IMR-90 (cell line): Measurements from ENCODE around the gene PPM1F. TPM values are rescaled to one million over a fixed set of nuclear protein-coding genes. Genes with fewer than 3 reads are reported as not detected.

Experiments used
- ATAC-seq: fragments of 200-7000 bp; cut with Tn5 transposase; 2 replicates; pipeline ENCODE4 v1.9.1; 2020; ENCODE audit warnings: low read depth, mild to moderate bottlenecking, moderate library complexity
- BruUV-seq: library from RNA; stranded (reverse); fragments of 400-500 nt; replicated peaks from 2 replicates; lab custom pipeline; 2021; lab: Mats Ljungman, UMichigan
- CTCF ChIA-PET: fragments of 300-600 bp; formaldehyde crosslinking; extraction: SDS; loops from one replicate; lab custom pipeline; 2021; ENCODE audit warnings: antibody characterized with exemption; lab: Yijun Ruan, JAX
- POLR2A ChIA-PET: fragments of 300-600 bp; sonication (Branson Sonifier 250); formaldehyde crosslinking; loops from one replicate; lab custom pipeline; 2022; ENCODE audit warnings: antibody characterized with exemption; ENCODE audit not compliant: unreplicated experiment; lab: Charles Lee
- DNase-seq: peaks from one replicate; pipeline ENCODE4 v3.0.0; 2013
- H2AFZ ChIP-seq: replicated peaks from 2 replicates; pipeline ENCODE3; 2013; ENCODE audit warnings: low read length, mild to moderate bottlenecking; ENCODE audit not compliant: poor library complexity
- H2AK5ac ChIP-seq: 2 replicates; pipeline ENCODE4 v1.6.1; 2013; ENCODE audit warnings: low read depth, low read length, inconsistent platforms
- H2AK9ac ChIP-seq: replicated peaks from 2 replicates; pipeline ENCODE3; 2013; ENCODE audit warnings: mild to moderate bottlenecking, low read depth, low read length, moderate library complexity; ENCODE audit not compliant: poor library complexity
- H2BK120ac ChIP-seq: 2 replicates; pipeline ENCODE4 v1.6.1; 2013; ENCODE audit warnings: low read depth, low read length, inconsistent platforms
- H2BK15ac ChIP-seq: 3 replicates; pipeline ENCODE4 v1.6.1; 2013; ENCODE audit warnings: low read depth, low read length, inconsistent platforms
- H2BK20ac ChIP-seq: 2 replicates; pipeline ENCODE4 v1.6.1; 2013; ENCODE audit warnings: low read depth, mild to moderate bottlenecking, inconsistent platforms, low read length, moderate library complexity
- H2BK5ac ChIP-seq: 2 replicates; pipeline ENCODE4 v1.6.1; 2013; ENCODE audit warnings: mild to moderate bottlenecking, low read depth, low read length, inconsistent platforms; ENCODE audit not compliant: poor library complexity, severe bottlenecking
- H3K14ac ChIP-seq: replicated peaks from 2 replicates; pipeline ENCODE4 v1.6.1; 2013; ENCODE audit warnings: low read depth, low read length, inconsistent platforms
- H3K18ac ChIP-seq: 2 replicates; pipeline ENCODE4 v1.6.1; 2013; ENCODE audit warnings: low read depth, low read length, control low read depth
- H3K23ac ChIP-seq: 2 replicates; pipeline ENCODE4 v1.6.1; 2013; ENCODE audit warnings: low read depth, low read length, inconsistent platforms
- H3K27ac ChIP-seq: 2 replicates; pipeline ENCODE4 v1.5.1; 2013; ENCODE audit warnings: mild to moderate bottlenecking, control low read depth, low read length; ENCODE audit not compliant: insufficient read depth
- H3K27me3 ChIP-seq: 2 replicates; pipeline ENCODE4 v1.6.1; 2013; ENCODE audit warnings: low read length; ENCODE audit not compliant: control insufficient read depth, insufficient read depth
- H3K36me3 ChIP-seq: 2 replicates; pipeline ENCODE4 v1.6.1; 2013; ENCODE audit warnings: low read length, mixed read lengths; ENCODE audit not compliant: control insufficient read depth, insufficient read depth
- H3K4ac ChIP-seq: 2 replicates; pipeline ENCODE4 v1.6.1; 2013; ENCODE audit warnings: low read depth, low read length, inconsistent platforms
- H3K4me1 ChIP-seq: 2 replicates; pipeline ENCODE4 v1.6.1; 2013; ENCODE audit warnings: low read length, mixed read lengths; ENCODE audit not compliant: control insufficient read depth, insufficient read depth
- H3K4me2 ChIP-seq: 2 replicates; pipeline ENCODE4 v1.6.1; 2013; ENCODE audit warnings: low read depth, mild to moderate bottlenecking, control low read depth, low read length, moderate library complexity
- H3K4me3 ChIP-seq: 2 replicates; pipeline ENCODE4 v1.5.1; 2013; ENCODE audit warnings: low read depth, mild to moderate bottlenecking, control low read depth, low read length, moderate library complexity; ENCODE audit not compliant: insufficient read depth
- H3K56ac ChIP-seq: 2 replicates; pipeline ENCODE4 v1.6.1; 2013; ENCODE audit warnings: low read length, inconsistent platforms; ENCODE audit not compliant: insufficient read depth; ENCODE audit errors: extremely low read depth
- H3K79me1 ChIP-seq, 2 experiments: 2 replicates each; pipeline ENCODE4 v1.6.1; 2013; ENCODE audit warnings: low read length in 2 of 2, inconsistent platforms in 1 of 2, low read depth in 1 of 2
- H3K9ac ChIP-seq: 2 replicates; pipeline ENCODE4 v1.6.1; 2013; ENCODE audit warnings: low read depth, low read length, control low read depth
- H3K9me1 ChIP-seq: 2 replicates; pipeline ENCODE4 v1.6.1; 2013; ENCODE audit warnings: low read length, inconsistent platforms; ENCODE audit not compliant: insufficient read depth
- H3K9me3 ChIP-seq: 2 replicates; pipeline ENCODE4 v1.6.1; 2013; ENCODE audit warnings: low read length; ENCODE audit not compliant: control insufficient read depth, insufficient read depth
- H4K20me1 ChIP-seq: 2 replicates; pipeline ENCODE4 v1.6.1; 2013; ENCODE audit warnings: low read length, inconsistent platforms; ENCODE audit not compliant: insufficient read depth
- H4K5ac ChIP-seq: 2 replicates; pipeline ENCODE4 v1.6.1; 2013; ENCODE audit warnings: mild to moderate bottlenecking, low read depth, low read length, control low read depth
- H4K8ac ChIP-seq, 2 experiments: 2 replicates each; pipeline ENCODE4 v1.6.1; 2013; ENCODE audit warnings: low read depth in 2 of 2, low read length in 2 of 2, control low read depth in 1 of 2, inconsistent platforms in 1 of 2
- H4K91ac ChIP-seq: 2 replicates; pipeline ENCODE4 v1.6.1; 2013; ENCODE audit warnings: low read depth, low read length, inconsistent platforms; ENCODE audit not compliant: insufficient read depth
- BHLHE40 ChIP-seq: fragments of 150-350 bp; IDR thresholded peaks from 2 replicates; pipeline ENCODE4 v1.6.1; 2016; ENCODE audit warnings: mild to moderate bottlenecking, low read depth, low read length
- CEBPB ChIP-seq: IDR thresholded peaks from 2 replicates; pipeline ENCODE4 v1.6.1; 2012; ENCODE audit warnings: low read depth, low read length, improper control_type of control experiment
- CHD1 ChIP-seq: IDR thresholded peaks from 2 replicates; pipeline ENCODE4 v1.6.1; 2012; ENCODE audit warnings: low read depth, low read length, improper control_type of control experiment
- CTCF ChIP-seq: conservative IDR thresholded peaks from 2 replicates; pipeline ENCODE4 v1.5.1; 2012; ENCODE audit warnings: mild to moderate bottlenecking, low read depth, low read length, improper control_type of control experiment
- ELK1 ChIP-seq: fragments of 150-350 bp; IDR thresholded peaks from 2 replicates; pipeline ENCODE4 v1.6.1; 2016; ENCODE audit warnings: low read depth, mild to moderate bottlenecking, low read length, moderate library complexity, borderline replicate concordance
- FOS ChIP-seq: fragments of 150-350 bp; IDR thresholded peaks from 2 replicates; pipeline ENCODE4 v1.6.1; 2016; ENCODE audit warnings: low read depth, low read length
- MAFK ChIP-seq: IDR thresholded peaks from 2 replicates; pipeline ENCODE4 v1.6.1; 2012; ENCODE audit warnings: low read depth, low read length, improper control_type of control experiment
- MAZ ChIP-seq: IDR thresholded peaks from 2 replicates; pipeline ENCODE4 v1.6.1; 2012; ENCODE audit warnings: low read depth, mild to moderate bottlenecking, low read length, improper control_type of control experiment, moderate library complexity, borderline replicate concordance
- MXI1 ChIP-seq: IDR thresholded peaks from 2 replicates; pipeline ENCODE4 v1.6.1; 2012; ENCODE audit warnings: low read depth, mild to moderate bottlenecking, low read length, moderate library complexity, borderline replicate concordance
- NFE2L2 ChIP-seq: fragments of 150-350 bp; IDR thresholded peaks from 2 replicates; pipeline ENCODE4 v1.6.1; 2016; ENCODE audit warnings: low read depth, mild to moderate bottlenecking, low read length
- POLR2A ChIP-seq: IDR thresholded peaks from 2 replicates; pipeline ENCODE4 v1.6.1; 2012; ENCODE audit warnings: mild to moderate bottlenecking, low read depth, low read length
- RAD21 ChIP-seq: IDR thresholded peaks from 2 replicates; pipeline ENCODE4 v1.6.1; 2012; ENCODE audit warnings: low read length, improper control_type of control experiment
- RFX5 ChIP-seq: IDR thresholded peaks from 2 replicates; pipeline ENCODE4 v1.8.0; 2012; ENCODE audit warnings: low read depth, mild to moderate bottlenecking, low read length, moderate library complexity
- SMC3 ChIP-seq: fragments of 150-350 bp; IDR thresholded peaks from 2 replicates; pipeline ENCODE4 v1.6.1; 2016; ENCODE audit warnings: low read depth, mild to moderate bottlenecking, antibody characterized with exemption, low read length, moderate library complexity
- WGBS, 2 experiments: methylation state at CpG; one replicate each; pipeline versions ENCODE4 v1.1.5 to v1.1.7; 2013; ENCODE audit warnings: missing lambda C conversion rate in 2 of 2; ENCODE audit not compliant: insufficient read length in 1 of 2; ENCODE audit errors: extremely low coverage in 2 of 2; 5-methylcytosine and 5-hydroxymethylcytosine counted together
- dilution Hi-C: fragments of 300-500 bp; cut with HindIII; formaldehyde crosslinking; loops from one replicate; pipeline ENCODE4 v1.14.3; 2018; ENCODE audit warnings: low sequenced_read_pairs; ENCODE audit not compliant: unreplicated experiment
- in situ Hi-C: fragments of 300-500 bp; cut with MboI; formaldehyde crosslinking; loops from 3 replicates; pipeline ENCODE4 v1.14.3; 2019; ENCODE audit warnings: low sequenced_read_pairs, inconsistent platforms, mixed read lengths
- intact Hi-C: fragments of 100-400 bp; cut with micrococcal nuclease; formaldehyde crosslinking; loops from 2 replicates; pipeline ENCODE4 v1.10.0; 2022
- polyA plus RNA-seq, 3 experiments: library from polyadenylated mRNA; depleted of rRNA; stranded (reverse); fragments of >200 nt; gene quantifications; 2 replicates each; pipeline ENCODE4 v1.2.3, GENCODE V29; 2012; ENCODE audit warnings: low replicate concordance in 1 of 3
- total RNA-seq: library from RNA; depleted of rRNA; stranded (reverse); fragments of >200 nt; gene quantifications from 2 replicates; pipeline ENCODE4 v1.2.3, GENCODE V29; 2012
- TF ChIP-seq, protein P1 (sequence below): fragments of 150-350 bp; IDR thresholded peaks from 2 replicates; pipeline ENCODE4 v1.6.1; 2017; ENCODE audit warnings: mild to moderate bottlenecking, antibody characterized with exemption, low read length, low read depth

The PPM1F gene
- total and polyA plus RNA-seq, 2 of the 4 experiments (the other 2 are of a cell fraction) = 20.8 to 30.3 TPM

DNA sequence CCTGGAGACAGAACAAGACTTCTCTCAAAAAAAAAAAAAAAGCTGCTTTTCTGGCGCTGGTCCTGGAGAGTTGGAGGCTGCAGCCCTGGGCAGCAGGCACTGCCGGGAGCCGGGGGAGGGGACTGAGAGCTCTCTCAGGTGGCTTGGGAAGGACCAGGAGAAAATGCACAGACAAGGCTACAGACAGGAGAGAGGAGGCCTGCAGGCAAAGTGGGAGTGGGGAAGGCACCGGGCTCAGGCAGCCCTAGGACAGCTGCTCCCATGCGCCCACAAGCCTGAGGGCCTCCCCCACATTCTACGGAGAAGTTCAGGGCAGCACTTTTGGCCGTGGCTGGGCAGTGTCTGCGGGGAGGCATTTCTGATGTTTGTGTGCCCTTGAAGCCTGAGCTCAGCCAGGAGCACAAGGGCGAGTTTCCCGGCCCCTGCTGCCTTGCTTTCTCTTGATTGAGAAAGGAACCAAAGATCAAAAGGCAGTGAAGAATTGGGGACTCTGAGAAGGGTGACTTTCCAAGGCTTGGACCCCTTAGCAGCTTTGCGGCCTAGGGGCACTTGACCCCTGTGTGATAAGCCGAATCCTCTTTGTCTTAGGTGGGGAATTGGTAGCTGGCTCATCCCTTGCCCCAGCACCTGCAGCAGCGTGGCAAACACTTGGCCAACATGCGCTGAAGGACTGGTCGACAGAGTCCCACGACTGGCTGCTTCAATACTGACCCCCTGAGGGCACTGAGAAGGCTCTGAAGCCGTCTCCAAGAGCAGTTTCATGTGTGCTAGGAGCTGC, 35.3 kb downstream of the PPM1F start:
- CTCF ChIA-PET = no interaction called here
- Histone ChIP-seq H2AK5ac (no peak overlapping the region; the same call in 1 of the 2 replicates), H4K5ac (no peak overlapping the region), H2BK20ac (no peak overlapping the region), H4K8ac (no peak overlapping the region), H3K9ac (no peak overlapping the region), H3K4me1 (peaks cover 10% of the 10 kb centered on the region), H3K4me3 (no peak overlapping the region), H3K23ac (no peak overlapping the region), H4K91ac (no peak overlapping the region), H3K36me3 (no peaks in the 10 kb centered on the region; the same call in 1 of the 2 replicates), H3K4ac (no peak overlapping the region), H3K9me3 (no peaks in the 10 kb centered on the region), H3K27ac (no peak overlapping the region), H2AK9ac (peak overlapping the region; percentile 42), H3K4me2 (no peak overlapping the region), H3K79me1 (no peaks in the 10 kb centered on the region), H2BK120ac (no peak overlapping the region), H3K9me1 (no peaks in the 10 kb centered on the region), H3K56ac (no peak overlapping the region), H3K18ac (no peak overlapping the region), H3K27me3 (no peaks in the 10 kb centered on the region), H2BK15ac (no peak overlapping the region), H4K20me1 (no peaks in the 10 kb centered on the region; the same call in 1 of the 2 replicates), H2AFZ (peak overlapping the region; percentile 51), H2BK5ac (no peak overlapping the region), H3K14ac (no peak overlapping the region)
- in situ Hi-C loops (no loop called here), intact Hi-C loops (no loop called here), dilution Hi-C loops (no loop called here)
- POLR2A ChIA-PET = no interaction called here
- DNase-seq = no peak
- ATAC-seq = peak; percentile 42; the same call in 1 of the 2 replicates
- no TSS peak for BruUV-seq
- 70% methylated on average over 4 of the region's 17 CpGs; no CpG with 5 or more reads in 1 of the 2 experiments for WGBS, 2 experiments
- TF ChIP-seq CHD1 (no peak), MXI1 (no peak), BHLHE40 (no peak), CEBPB (no peak), RAD21 (no peak), NFE2L2 (no peak), POLR2A (no peak), MAFK (no peak), FOS (no peak), SMC3 (no peak), CTCF (no peak), ELK1 (no peak), RFX5 (no peak), MAZ (no peak)
- TF ChIP-seq, protein P1, sequence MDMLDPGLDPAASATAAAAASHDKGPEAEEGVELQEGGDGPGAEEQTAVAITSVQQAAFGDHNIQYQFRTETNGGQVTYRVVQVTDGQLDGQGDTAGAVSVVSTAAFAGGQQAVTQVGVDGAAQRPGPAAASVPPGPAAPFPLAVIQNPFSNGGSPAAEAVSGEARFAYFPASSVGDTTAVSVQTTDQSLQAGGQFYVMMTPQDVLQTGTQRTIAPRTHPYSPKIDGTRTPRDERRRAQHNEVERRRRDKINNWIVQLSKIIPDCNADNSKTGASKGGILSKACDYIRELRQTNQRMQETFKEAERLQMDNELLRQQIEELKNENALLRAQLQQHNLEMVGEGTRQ = no peak
